ENCODE data around the gene SCOC. TPM values are rescaled to one million over a fixed set of nuclear protein-coding genes. Genes with fewer than 3 reads are reported as not detected.

Gene SCOC
- total and polyA plus RNA-seq, 2 donors from 2014 or later: 74.1 to 99.4 TPM

DNA sequence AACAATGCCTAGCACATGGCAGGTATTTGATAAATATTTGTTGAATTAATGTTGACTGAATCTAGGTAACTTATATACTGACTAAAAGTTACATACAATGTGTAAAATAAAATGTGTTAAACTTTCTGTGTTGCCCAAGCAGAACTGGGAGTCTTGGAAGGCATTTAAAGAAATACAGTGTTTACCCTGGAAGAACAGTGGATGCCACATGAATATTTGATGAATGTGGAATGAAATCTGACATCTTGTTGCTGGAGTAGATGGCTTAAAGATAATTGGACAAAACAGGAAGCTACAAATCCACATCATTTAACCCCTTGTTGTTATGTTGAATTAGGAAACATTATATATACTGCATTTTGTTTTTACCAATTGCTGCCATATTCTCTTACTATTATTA, 39.9 kb upstream of the SCOC start:
- Histone ChIP-seq H3K4me3 (ENCODE audit: low read length in 3 of 3) (no peak overlapping the region), H3K27me3 (ENCODE audit: control insufficient read depth, insufficient read depth, low read length) (no peaks in the 10 kb centered on the region), H3K9ac (ENCODE audit: low read length in 3 of 3) (no peak overlapping the region), H3K4me1 (ENCODE audit: control insufficient read depth in 2 of 3, insufficient read depth in 2 of 3, low read depth in 1 of 3, low read length in 3 of 3) (no peaks in the 10 kb centered on the region), H3K9me3 (ENCODE audit: control insufficient read depth in 2 of 3, insufficient read depth in 1 of 3, low read length in 3 of 3) (no peaks in the 10 kb centered on the region), H3K27ac (ENCODE audit: low read depth in 2 of 2, low read length in 2 of 2) (no peak overlapping the region), H3K36me3 (ENCODE audit: control insufficient read depth in 2 of 3, insufficient read depth in 3 of 3, low read length in 3 of 3) (no peaks in the 10 kb centered on the region)
- intact Hi-C loops (cut with DNase I): no loop called here
- TF ChIP-seq, protein P1, sequence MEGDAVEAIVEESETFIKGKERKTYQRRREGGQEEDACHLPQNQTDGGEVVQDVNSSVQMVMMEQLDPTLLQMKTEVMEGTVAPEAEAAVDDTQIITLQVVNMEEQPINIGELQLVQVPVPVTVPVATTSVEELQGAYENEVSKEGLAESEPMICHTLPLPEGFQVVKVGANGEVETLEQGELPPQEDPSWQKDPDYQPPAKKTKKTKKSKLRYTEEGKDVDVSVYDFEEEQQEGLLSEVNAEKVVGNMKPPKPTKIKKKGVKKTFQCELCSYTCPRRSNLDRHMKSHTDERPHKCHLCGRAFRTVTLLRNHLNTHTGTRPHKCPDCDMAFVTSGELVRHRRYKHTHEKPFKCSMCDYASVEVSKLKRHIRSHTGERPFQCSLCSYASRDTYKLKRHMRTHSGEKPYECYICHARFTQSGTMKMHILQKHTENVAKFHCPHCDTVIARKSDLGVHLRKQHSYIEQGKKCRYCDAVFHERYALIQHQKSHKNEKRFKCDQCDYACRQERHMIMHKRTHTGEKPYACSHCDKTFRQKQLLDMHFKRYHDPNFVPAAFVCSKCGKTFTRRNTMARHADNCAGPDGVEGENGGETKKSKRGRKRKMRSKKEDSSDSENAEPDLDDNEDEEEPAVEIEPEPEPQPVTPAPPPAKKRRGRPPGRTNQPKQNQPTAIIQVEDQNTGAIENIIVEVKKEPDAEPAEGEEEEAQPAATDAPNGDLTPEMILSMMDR (IDR thresholded peaks at IDR 0.05; ENCODE audit: borderline replicate concordance, extremely low read depth, insufficient read depth): no peak
- no peak for DNase-seq
- no peak for FAIRE-seq

DNA sequence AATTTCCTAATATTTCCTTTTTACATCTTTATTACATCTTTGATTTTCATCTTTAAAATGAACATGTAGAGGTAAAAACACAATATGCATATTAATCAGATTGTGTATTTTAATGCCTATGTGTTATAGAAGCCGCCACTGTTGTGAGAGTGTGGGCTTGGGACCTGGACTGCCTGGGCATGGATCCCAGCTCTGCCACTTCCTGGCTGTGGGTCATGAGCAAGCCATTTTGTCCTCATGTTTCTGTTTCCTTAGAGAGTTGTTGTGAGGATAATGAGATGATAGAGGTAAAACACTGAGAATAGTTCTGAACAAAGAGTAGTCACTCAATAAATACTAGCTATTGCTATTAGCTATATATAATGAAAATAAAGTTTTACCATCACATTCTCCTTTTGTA, 38.4 kb upstream of the SCOC start:
- Histone ChIP-seq H3K9me3 (ENCODE audit: control insufficient read depth in 2 of 3, insufficient read depth in 1 of 3, low read length in 3 of 3) (no peaks in the 10 kb centered on the region), H3K27me3 (ENCODE audit: control insufficient read depth, insufficient read depth, low read length) (no peaks in the 10 kb centered on the region), H3K27ac (ENCODE audit: low read depth in 2 of 2, low read length in 2 of 2) (no peak overlapping the region), H3K36me3 (ENCODE audit: control insufficient read depth in 2 of 3, insufficient read depth in 3 of 3, low read length in 3 of 3) (no peaks in the 10 kb centered on the region), H3K9ac (ENCODE audit: low read length in 3 of 3) (no peak overlapping the region), H3K4me3 (ENCODE audit: low read length in 3 of 3) (no peak overlapping the region), H3K4me1 (ENCODE audit: control insufficient read depth in 2 of 3, insufficient read depth in 2 of 3, low read depth in 1 of 3, low read length in 3 of 3) (no peaks in the 10 kb centered on the region)
- intact Hi-C loops (cut with DNase I): no loop called here
- FAIRE-seq: no peak
- no peak for DNase-seq
- TF ChIP-seq, protein P1 (IDR thresholded peaks at IDR 0.05; ENCODE audit: borderline replicate concordance, extremely low read depth, insufficient read depth): no peak

GRCh38 chr4:140336730-140337129, 36.7 kb upstream of the SCOC start:
- no peak overlapping the region for H3K9ac ChIP-seq (ENCODE audit: low read length in 3 of 3)
- FAIRE-seq (no peak), DNase-seq (no peak)
- H3K4me1 ChIP-seq (ENCODE audit: control insufficient read depth in 2 of 3, insufficient read depth in 2 of 3, low read depth in 1 of 3, low read length in 3 of 3): no peaks in the 10 kb centered on the region
- intact Hi-C loops (cut with DNase I): no loop called here
- TF ChIP-seq, protein P1 (IDR thresholded peaks at IDR 0.05; ENCODE audit: borderline replicate concordance, extremely low read depth, insufficient read depth): no peak
- no peak overlapping the region for H3K4me3 ChIP-seq (ENCODE audit: low read length in 3 of 3)
- no peak overlapping the region for H3K27ac ChIP-seq (ENCODE audit: low read depth in 2 of 2, low read length in 2 of 2)
- H3K36me3 ChIP-seq (ENCODE audit: control insufficient read depth in 2 of 3, insufficient read depth in 3 of 3, low read length in 3 of 3): no peaks in the 10 kb centered on the region
- H3K27me3 ChIP-seq (ENCODE audit: control insufficient read depth, insufficient read depth, low read length): no peaks in the 10 kb centered on the region
- H3K9me3 ChIP-seq (ENCODE audit: control insufficient read depth in 2 of 3, insufficient read depth in 1 of 3, low read length in 3 of 3): no peaks in the 10 kb centered on the region

GRCh38 chr4:140342620-140343019, 30.8 kb upstream of the SCOC start:
- Histone ChIP-seq H3K9me3 (ENCODE audit: control insufficient read depth in 2 of 3, insufficient read depth in 1 of 3, low read length in 3 of 3) (no peaks in the 10 kb centered on the region), H3K36me3 (ENCODE audit: control insufficient read depth in 2 of 3, insufficient read depth in 3 of 3, low read length in 3 of 3) (no peaks in the 10 kb centered on the region), H3K27me3 (ENCODE audit: control insufficient read depth, insufficient read depth, low read length) (no peaks in the 10 kb centered on the region), H3K27ac (ENCODE audit: low read depth in 2 of 2, low read length in 2 of 2) (no peak overlapping the region), H3K4me1 (ENCODE audit: control insufficient read depth in 2 of 3, insufficient read depth in 2 of 3, low read depth in 1 of 3, low read length in 3 of 3) (peaks cover 0 to 2% (median 0%) of the 10 kb centered on the region in 3 donors), H3K4me3 (ENCODE audit: low read length in 3 of 3) (no peak overlapping the region), H3K9ac (ENCODE audit: low read length in 3 of 3) (no peak overlapping the region)
- intact Hi-C loops (cut with DNase I): no loop called here
- DNase-seq (no peak), FAIRE-seq (no peak)
- TF ChIP-seq, protein P1 (IDR thresholded peaks at IDR 0.05; ENCODE audit: borderline replicate concordance, extremely low read depth, insufficient read depth): no peak

Data from kidney (tissue), 14 donors.